Measurements from ENCODE around the gene KCNH5. TPM values are rescaled to one million over a fixed set of nuclear protein-coding genes. Genes with fewer than 3 reads are reported as not detected.

KCNH5 gene
- total RNA-seq, 2 experiments from 2014 or later: not detected

- ATAC-seq (ENCODE audit: poor library complexity) (no peak), DNase-seq (no peak)
- H3K36me3 Mint-ChIP-seq (ENCODE audit: low read depth): no peaks in the 10 kb centered on the region
- H3K27ac ChIP-seq (ENCODE audit: low read depth in 1 of 2, low read length in 2 of 2): no peak overlapping the region
- no peak overlapping the region for H3K4me3 ChIP-seq (ENCODE audit: low read length)
- POLR2A ChIA-PET: no interaction called here
- H3K4me1 Mint-ChIP-seq (ENCODE audit: low read depth): no peaks in the 10 kb centered on the region
- no peaks in the 10 kb centered on the region for H3K4me1 ChIP-seq (ENCODE audit: insufficient read depth, low read length)
- no peaks in the 10 kb centered on the region for H3K9me3 ChIP-seq (ENCODE audit: control insufficient read depth in 1 of 2, insufficient read depth in 1 of 2, low read length in 2 of 2)
- no peak overlapping the region for H3K4me3 Mint-ChIP-seq
- no peaks in the 10 kb centered on the region for H3K36me3 ChIP-seq (ENCODE audit: insufficient read depth, low read length)
- no peaks in the 10 kb centered on the region for H3K9me3 Mint-ChIP-seq
- H3K27me3 ChIP-seq (ENCODE audit: control insufficient read depth in 1 of 2, insufficient read depth in 2 of 2, low read length in 2 of 2): peaks cover 0 to 3% of the 10 kb centered on the region in 2 experiments
- no peak overlapping the region for H3K27ac Mint-ChIP-seq
- H3K27me3 Mint-ChIP-seq: peaks cover 7% of the 10 kb centered on the region
- no peak for TF ChIP-seq CTCF (IDR thresholded peaks at IDR 0.05)
- CTCF ChIA-PET: no interaction called here
- intact Hi-C loops (cut with DNase I, micrococcal nuclease): no loop called here
Measured at GRCh38 chr14:62921466-62921865, 123.8 kb downstream of the KCNH5 start.

GRCh38 chr14:62916551-62916950 is 128.7 kb downstream of the KCNH5 start:
- Histone ChIP-seq H3K27me3 (ENCODE audit: control insufficient read depth in 1 of 2, insufficient read depth in 2 of 2, low read length in 2 of 2) (no peaks in the 10 kb centered on the region), H3K9me3 (ENCODE audit: control insufficient read depth in 1 of 2, insufficient read depth in 1 of 2, low read length in 2 of 2) (no peaks in the 10 kb centered on the region), H3K27ac (ENCODE audit: low read depth in 1 of 2, low read length in 2 of 2) (no peak overlapping the region), H3K4me1 (ENCODE audit: insufficient read depth, low read length) (no peaks in the 10 kb centered on the region), H3K36me3 (ENCODE audit: insufficient read depth, low read length) (no peaks in the 10 kb centered on the region), H3K4me3 (ENCODE audit: low read length) (no peak overlapping the region)
- no peak for ATAC-seq (ENCODE audit: poor library complexity)
- no peaks in the 10 kb centered on the region for H3K4me1 Mint-ChIP-seq (ENCODE audit: low read depth)
- POLR2A ChIA-PET: no interaction called here
- no peaks in the 10 kb centered on the region for H3K9me3 Mint-ChIP-seq
- H3K36me3 Mint-ChIP-seq (ENCODE audit: low read depth): no peaks in the 10 kb centered on the region
- no peak for TF ChIP-seq CTCF (IDR thresholded peaks at IDR 0.05)
- DNase-seq: no peak
- CTCF ChIA-PET: no interaction called here
- intact Hi-C loops (cut with DNase I, micrococcal nuclease): no loop called here
- H3K4me3 Mint-ChIP-seq: no peak overlapping the region
- peaks cover 7% of the 10 kb centered on the region for H3K27me3 Mint-ChIP-seq
- H3K27ac Mint-ChIP-seq: no peak overlapping the region

GRCh38 chr14:62914873-62915272 is 130.4 kb downstream of the KCNH5 start:
- Histone ChIP-seq H3K9me3 (ENCODE audit: control insufficient read depth in 1 of 2, insufficient read depth in 1 of 2, low read length in 2 of 2) (no peaks in the 10 kb centered on the region), H3K27me3 (ENCODE audit: control insufficient read depth in 1 of 2, insufficient read depth in 2 of 2, low read length in 2 of 2) (no peaks in the 10 kb centered on the region), H3K4me1 (ENCODE audit: insufficient read depth, low read length) (no peaks in the 10 kb centered on the region), H3K4me3 (ENCODE audit: low read length) (no peak overlapping the region), H3K36me3 (ENCODE audit: insufficient read depth, low read length) (no peaks in the 10 kb centered on the region), H3K27ac (ENCODE audit: low read depth in 1 of 2, low read length in 2 of 2) (no peak overlapping the region)
- Mint-ChIP-seq H3K27me3 (peaks cover 7% of the 10 kb centered on the region), H3K4me3 (no peak overlapping the region), H3K9me3 (no peaks in the 10 kb centered on the region), H3K4me1 (ENCODE audit: low read depth) (no peaks in the 10 kb centered on the region), H3K27ac (no peak overlapping the region), H3K36me3 (ENCODE audit: low read depth) (no peaks in the 10 kb centered on the region)
- intact Hi-C loops (cut with DNase I, micrococcal nuclease): no loop called here
- ChIA-PET POLR2A (no interaction called here), CTCF (no interaction called here)
- no peak for TF ChIP-seq CTCF (IDR thresholded peaks at IDR 0.05)
- DNase-seq (no peak), ATAC-seq (ENCODE audit: poor library complexity) (no peak)
